NAMALWA (cell line): ENCODE data around the gene NGF.

ENCODE experiments used
- DNase-seq: peaks from one replicate; pipeline ENCODE4 v3.0.0-alpha.2; 2015; ENCODE audit warnings: low spot score

The NGF gene

DNA sequence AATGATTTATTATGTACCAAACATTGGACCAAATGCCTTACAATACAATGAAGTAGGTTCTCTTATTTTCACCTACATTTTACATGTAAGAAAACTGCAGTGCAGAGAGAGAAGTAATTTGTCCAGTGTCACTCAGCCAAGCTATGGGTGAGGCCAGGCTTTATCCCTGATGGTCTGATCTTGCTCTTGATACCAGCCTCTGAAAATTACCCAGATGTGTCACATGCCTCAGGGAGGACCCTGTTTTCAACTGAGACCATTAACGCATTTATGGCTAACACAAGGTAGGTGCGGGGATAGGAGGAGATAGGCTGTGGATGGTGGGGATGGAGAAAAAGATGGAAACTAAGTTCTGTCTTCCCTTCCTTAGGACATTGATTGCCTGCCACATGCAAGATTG lies 56.9 kb downstream of the NGF start:
- no peak for DNase-seq

DNA sequence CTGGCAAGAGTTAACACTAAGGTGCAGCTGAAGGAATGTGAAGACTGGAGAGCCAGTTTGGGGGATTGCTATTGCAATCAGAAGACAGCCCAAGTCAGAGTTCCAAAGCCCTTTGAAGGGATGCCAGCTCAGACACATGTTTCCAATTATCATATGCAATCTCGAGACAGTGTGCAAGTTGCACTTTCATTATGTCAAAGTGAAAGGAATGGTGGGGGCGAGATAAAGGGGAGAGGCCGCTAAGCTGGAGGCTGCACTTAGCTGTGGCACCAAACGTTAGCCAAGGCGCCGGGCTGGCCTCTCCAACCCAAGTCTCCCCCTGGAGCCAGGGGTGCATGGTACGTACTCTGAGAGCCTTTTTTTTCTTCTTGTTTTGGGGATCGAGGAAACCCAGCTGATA lies 58.0 kb downstream of the NGF start:
- no peak for DNase-seq

- no peak for DNase-seq
These were observed 59.8 kb downstream of the NGF start for GRCh38 chr1:115278211-115278610.

DNA sequence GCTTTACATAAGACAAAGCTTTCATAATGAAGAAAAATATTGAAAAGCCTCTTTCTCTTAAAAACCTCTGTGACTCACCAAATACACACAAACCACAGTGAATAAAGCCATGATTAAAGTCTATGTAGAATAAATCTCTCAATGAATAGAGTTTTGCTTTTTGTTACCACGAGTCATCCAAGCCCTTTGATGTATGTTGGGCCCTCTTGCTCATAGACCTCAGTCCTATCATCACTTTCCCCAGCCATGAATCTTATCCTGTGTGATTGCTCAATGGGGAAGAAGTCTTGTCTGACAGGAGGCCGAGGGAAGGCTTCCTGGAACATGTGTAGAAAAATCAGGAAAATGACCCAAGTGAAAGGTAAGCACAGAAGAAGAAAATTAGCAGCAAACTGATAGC lies 60.8 kb downstream of the NGF start:
- DNase-seq = no peak

- DNase-seq = peak; percentile 38
These were observed 62.8 kb downstream of the NGF start for GRCh38 chr1:115275216-115275615.

DNA sequence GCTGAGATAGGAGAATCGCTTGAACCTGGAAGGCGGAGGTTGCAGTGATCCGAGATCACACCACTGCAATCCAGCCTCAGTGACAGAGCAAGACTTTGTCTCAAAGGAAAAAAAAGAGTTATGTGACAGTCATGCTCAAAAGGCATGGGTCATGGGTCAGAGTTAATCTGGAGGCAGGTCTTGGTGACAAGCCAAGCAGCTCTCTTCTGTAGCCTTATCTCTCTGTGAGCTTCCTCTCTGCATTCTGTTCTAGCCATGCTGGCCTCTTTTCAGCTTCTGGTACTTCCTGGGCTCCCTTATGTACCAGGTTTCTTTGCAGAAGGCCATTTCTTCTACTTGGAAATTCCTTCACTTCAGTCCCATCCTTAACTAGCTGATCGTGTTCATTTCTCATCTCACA lies 63.6 kb downstream of the NGF start:
- no peak for DNase-seq

GRCh38 chr1:115266729-115267421 lies 71.2 kb downstream of the NGF start:
- no peak for DNase-seq

DNA sequence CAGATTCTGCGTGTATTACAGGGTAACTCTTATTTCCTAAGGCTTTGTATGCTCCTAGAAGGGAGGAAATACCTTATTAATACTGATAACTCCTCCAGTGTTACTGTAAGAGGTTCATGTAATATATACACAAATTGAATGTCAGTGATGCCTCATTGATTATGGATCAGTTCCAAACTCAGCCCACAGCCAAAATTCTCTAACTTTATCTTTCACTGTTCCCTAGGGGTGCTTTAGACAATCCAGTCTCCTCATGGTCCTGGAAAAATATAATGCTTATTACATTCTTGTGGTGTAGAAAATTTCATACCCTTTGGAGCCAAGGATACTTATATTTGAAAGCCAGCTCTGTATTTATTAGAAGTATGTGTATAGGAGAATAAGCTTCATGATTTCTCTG lies 73.0 kb downstream of the NGF start:
- no peak for DNase-seq

- no peak for DNase-seq
These were observed 75.2 kb downstream of the NGF start for GRCh38 chr1:115262886-115263285.

DNA sequence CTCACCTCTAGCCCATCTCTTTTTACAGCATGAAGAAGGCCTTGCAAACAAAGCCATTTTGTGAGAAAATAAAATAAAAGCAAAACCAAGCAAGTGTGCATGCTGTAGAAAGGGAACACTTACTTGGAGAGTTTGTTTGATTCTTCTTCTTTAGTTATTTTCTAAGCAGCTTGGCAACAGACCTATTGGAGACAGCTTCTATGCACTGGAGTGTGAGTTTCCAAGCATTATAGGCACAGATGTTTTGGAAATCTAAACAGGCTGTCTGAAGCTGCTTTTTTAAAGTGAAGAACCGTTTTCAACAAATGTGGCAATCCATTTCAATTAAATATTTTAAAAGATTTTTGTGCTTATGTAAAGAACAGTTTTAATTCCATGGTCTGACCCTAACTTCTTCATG lies 76.6 kb downstream of the NGF start:
- DNase-seq = no peak

GRCh38 chr1:115258302-115258866 lies 79.7 kb downstream of the NGF start:
- no peak for DNase-seq

- no peak for DNase-seq
These were observed 80.5 kb downstream of the NGF start for GRCh38 chr1:115257591-115257990.

DNA sequence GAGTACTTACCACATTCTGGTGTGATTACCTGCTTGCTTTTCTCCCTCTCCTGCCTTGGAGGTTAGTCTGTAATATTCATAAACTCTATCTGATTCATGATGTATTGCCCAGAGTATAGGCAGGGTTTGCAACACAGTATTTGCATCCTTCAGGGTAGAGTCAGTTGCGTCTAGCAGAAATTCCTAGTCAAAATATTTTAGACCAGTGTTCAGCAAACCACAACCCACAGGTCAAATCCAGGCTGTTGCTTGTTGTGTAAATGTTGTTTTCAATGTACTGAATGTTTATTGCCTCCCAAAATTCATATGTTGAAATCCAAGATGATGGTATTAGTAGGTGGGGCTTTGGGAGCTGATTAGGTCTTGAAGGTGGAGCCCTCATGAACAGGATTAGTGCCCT lies 82.9 kb downstream of the NGF start:
- DNase-seq = no peak

DNA sequence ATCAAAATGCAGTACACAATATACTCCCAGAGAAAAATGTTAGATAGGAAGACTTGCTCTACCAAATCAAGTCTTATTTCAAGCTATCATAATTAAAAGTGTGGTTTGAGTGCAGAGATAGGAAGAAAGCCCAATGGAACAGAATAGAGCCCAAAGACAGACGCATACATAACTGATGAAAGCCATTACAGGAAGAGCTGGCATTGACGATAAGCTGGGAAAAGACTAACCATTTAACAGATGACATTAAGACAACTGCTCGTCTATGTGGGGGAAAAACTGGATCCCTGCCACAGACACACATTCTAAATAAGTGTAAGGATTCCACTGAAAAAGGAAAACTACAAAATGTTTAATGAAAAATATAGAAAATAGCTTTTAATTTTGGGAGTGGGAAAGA lies 85.5 kb downstream of the NGF start:
- DNase-seq = no peak

DNA sequence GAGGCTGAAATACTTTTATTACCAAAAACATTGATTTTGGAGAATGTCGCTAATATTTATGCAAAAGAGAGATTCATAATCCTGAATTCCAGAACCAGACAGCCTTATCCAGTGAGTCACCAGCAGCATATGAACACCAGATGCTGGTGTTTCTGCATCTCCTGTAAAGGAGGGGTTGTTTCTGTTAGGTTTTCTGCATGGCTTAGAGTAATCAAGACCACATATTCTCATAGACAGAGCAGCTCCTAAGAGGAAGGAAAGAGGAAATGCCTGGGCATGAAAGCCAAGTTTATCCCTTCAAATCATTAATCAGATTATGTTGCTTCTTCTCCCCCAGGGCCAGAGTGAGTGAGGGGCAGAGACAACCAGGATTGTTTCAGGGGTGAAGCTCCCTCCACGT lies 86.2 kb downstream of the NGF start:
- DNase-seq = no peak

DNA sequence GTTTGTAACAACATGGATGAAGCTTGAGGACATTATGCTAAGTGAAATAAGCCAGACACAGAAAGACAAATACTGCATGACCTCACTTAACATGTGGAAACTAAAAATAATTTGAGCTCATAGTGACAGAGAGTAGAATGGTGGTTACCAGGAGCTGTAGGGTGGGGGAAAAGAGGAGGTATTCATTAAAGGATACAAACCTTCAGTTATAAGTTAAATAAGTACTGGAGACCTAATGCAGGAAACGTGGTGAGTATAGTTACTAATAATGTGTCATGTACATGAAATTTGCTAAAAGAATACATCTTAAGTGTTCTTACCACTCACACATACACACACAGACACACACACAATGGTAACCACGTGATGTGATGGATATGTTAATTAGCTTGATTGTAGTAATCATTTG lies 86.7 kb downstream of the NGF start:
- DNase-seq = no peak

GRCh38 chr1:115246526-115246925 lies 91.5 kb downstream of the NGF start:
- no peak for DNase-seq

DNA sequence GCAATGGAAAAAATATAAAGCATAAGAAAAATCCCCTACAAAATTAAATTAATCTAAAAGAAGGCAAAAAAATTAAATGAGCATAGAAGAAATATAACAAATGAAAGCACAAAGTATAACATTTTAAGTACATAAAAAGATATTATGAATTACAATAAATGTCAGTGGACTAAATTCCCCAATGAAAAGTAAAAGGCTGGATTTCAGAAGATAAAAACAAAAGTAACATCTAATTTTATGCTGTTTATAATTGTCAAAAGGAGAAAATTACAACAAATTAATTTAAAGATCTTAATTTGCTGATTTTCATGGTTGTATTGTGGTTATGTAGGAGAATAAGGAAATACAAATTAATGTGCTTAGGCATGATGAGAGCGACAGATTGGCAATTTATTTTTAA lies 92.8 kb downstream of the NGF start:
- no peak for DNase-seq

DNA sequence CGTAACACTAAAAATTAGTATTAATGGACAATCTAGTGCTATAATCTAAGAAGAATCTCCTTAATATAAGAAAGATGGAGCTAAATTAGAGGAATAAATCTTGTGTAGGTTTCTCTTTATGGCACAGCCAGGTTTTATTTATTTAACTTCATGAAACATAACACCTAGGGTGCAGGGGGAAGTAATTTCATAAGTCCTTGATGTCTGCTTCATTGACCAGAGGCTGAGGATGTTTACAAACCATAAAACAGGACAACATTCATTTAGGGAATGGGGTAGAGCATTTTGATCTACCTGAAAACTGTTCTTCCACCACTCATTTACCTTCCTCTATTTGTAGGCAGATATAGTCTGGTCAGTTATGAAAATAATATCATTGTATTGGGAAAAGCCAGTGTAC lies 95.5 kb downstream of the NGF start:
- no peak for DNase-seq

DNA sequence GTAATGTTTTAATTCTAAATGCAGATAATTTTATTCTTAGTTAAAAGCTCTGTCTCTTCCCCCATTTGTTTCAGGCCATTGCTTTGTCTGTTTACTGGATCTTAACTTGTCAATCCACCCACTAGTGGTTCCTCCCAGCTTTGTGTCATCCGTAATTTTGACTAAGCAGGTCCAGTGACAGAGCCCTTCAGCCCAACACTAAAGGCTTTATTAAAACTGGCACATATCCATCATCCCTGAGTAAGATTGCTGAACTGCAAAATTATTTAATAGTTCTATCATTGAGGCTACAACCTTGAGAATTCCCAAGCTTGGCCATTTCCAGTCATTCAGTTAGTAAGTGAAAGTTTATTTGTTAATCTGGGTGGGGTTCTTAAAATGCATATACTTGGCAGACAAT lies 96.7 kb downstream of the NGF start:
- DNase-seq = no peak

DNA sequence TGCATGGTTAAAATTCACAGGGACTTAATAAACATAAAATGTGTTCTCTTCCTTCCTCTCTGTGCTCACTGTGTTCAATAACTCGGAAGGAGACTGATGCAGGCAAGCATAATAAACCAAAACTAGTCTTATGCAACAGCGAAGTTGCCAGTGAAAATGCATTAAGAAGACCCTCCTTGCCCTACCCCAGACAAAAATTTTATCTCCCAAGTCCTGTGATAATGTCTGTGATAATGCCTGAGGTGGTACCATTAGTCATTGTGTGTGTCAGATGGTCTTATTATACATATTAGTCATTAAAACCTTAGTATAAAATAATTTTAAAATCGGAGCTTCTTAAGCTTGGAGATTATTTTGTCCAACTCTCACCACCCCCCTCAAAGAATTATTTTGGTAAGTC lies 97.8 kb downstream of the NGF start:
- no peak for DNase-seq

- no peak for DNase-seq
These were observed 98.6 kb downstream of the NGF start for GRCh38 chr1:115239426-115239825.

DNA sequence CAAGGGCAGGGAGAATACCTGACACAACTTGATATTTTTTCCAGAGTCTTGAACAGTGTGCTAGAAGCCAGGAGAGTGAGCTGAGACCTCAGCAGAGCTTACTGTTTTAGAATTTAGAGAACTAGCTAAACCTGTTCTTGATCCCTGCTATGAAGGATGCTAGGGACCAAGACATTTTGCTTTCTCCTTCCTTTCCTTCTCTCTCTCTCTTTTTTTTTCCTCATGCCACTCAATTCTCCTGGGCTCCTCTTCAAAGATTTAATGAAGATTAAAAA lies 99.0 kb downstream of the NGF start:
- DNase-seq = no peak

DNA sequence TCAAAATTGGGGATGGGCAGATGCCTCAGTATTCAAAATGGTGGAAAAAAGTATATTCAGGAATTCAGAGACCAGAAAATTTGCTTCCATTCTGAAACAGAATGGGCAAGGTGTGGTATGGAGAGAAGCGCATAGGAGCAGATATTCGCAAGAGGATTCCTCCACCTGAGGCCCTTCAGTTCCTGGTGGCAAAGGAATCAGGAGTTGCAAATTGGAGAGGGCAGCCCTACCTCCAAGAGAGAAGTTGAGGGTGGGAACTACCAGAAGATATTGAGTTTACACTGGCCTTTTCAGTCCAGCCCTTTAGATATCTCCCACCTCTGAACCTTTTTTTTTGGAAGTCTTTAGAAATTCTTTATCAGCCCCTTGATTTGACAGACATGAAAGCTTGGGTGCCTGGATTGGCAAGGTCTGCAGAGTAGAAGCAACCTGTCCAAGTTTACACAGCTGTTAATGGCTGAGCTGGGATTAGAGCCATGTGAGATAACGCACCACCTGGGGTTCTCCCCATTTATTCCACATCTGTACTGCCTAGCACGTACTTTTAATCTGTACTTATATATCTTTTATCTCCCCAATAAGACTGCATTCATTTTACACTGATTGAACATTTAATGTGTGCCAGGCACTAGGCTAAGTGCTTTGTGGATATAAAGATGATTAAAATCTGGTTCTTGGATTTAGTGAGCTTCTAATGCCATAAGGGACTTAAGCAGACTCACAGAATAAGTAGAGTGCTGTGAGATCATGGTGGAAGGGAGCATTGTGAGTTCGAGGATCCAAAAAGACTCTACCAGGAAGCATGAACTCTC lies 99.5 kb downstream of the NGF start:
- DNase-seq = no peak
